GM19351 (cell line): ENCODE results near the gene LTBP1.
"Not testable (repeated sequence)": the region's sequence is repeated elsewhere in the genome, so short reads cannot be mapped to it uniquely, and the experiment has no call there.

ENCODE experiments used
- ATAC-seq: cut with Tn5 transposase; IDR thresholded peaks from one replicate; pipeline ENCODE4 v1.9.1; 2021; ENCODE audit warnings: mild to moderate bottlenecking, moderate library complexity; ENCODE audit not compliant: unreplicated experiment

Gene LTBP1

GRCh38 chr2:33214857-33215256 is 268.1 kb downstream of the LTBP1 start:
- ATAC-seq = no peak

DNA sequence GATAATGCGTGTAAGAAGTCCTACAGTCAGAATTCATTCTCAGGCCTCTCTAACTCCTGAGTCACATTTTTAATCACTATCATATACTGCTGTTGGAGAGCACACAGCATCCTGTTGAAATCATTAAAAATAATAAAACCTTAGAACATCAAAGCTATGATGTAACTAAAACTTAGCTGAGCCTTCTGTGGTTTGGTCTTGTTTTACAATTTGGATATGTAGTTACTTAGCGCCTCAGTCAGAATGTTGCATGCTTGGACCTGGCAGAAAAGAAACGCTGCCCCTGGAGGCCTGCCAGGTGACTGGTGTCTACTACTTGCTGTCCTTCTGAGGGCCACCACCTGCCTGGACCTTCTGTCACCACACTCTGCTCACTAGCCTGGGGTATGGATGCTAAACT is 268.5 kb downstream of the LTBP1 start:
- ATAC-seq = no peak

DNA sequence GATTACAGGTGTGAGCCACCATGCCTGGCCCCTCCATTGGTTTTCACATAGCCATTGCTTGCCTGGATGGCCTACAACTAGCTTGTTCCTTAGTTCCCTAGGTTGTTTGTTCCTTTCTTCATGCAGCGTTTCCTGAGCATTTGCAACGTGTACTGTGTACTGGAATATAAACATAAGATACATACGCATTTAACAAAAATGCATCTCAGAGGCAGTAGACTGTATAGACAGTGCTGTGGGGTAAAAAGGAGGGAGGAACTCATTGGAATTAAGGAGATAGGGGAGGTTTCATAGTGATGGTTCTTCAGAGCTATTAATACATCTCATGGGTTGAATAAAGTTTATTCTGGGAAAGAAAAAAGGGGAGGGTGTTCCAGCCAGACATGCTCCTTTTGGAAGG is 269.2 kb downstream of the LTBP1 start:
- no peak for ATAC-seq

DNA sequence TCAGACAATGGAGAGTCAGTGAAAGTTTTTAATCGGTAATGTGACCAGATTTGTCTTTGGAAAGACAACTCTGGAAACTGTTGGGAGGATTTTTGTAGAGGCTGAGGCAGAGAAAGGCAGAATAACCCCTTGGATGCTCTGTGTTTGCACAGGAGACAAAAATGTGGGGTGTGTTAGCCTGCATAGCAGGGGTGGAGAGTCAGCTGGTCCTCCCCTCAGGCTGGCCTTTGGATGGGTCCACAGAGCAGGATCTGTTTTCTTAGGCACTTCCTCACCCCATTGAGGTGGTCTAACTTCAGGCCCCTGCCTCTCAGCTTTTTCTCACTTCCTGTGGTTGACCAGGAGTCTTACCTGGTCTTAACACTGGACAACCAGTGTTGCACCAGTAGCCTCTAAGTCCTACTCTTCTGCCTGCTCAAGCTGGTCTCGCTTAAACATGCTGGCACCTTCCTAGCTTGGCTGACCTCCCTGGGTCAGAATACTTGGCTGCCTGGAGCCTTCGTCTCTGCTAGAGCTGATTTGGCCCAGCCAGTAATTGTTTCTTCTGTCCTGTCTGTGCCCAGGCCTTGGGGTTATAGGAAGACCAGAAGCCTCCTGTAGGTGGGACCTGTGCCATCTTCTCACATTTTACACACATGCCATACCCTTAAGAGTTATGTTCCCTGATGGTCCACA is 269.9 kb downstream of the LTBP1 start:
- ATAC-seq = no peak

GRCh38 chr2:33217406-33217805 is 270.7 kb downstream of the LTBP1 start:
- no peak for ATAC-seq

GRCh38 chr2:33219114-33219513 is 272.4 kb downstream of the LTBP1 start:
- ATAC-seq = no peak

GRCh38 chr2:33219850-33220275 is 273.1 kb downstream of the LTBP1 start:
- ATAC-seq = no peak

- no peak for ATAC-seq
Measured at GRCh38 chr2:33220533-33220932, 273.8 kb downstream of the LTBP1 start.

GRCh38 chr2:33221046-33221784 is 274.5 kb downstream of the LTBP1 start:
- no peak for ATAC-seq

DNA sequence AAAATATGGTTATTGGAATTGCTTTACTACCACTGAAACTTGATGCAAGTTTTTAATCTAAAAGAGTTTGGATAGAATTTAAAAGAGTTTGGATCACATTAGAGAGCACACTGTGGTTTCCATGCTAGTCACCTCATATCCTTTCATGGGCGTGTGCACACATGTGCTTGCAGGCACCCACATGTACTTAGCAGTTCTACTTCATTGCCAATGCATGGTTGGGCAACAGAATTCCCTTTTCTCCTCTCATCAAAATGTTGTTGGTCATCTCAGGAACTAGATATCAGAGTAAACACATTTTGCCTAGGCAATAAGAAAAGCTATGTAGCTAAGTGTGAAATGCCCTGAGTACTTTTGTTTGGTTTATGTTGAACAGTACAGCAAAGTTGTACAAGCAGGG is 275.6 kb downstream of the LTBP1 start:
- no peak for ATAC-seq

DNA sequence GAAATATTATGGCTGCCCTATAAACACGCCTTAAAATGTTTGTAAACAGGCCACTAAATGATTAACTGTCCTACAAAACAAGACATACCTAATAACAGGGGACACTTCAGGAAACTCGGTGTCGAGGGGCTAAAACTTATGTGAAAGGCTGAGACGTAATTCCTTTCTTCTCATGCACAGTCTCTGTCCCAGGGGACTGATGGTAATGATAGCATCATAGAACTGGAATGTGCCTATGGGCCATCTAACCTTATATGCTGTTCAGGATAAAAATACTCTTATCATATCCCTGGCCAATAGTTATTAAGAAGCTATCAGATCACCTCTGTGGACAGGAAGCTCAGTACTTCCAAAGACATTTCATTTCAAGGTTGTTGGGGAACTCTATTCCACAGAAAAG is 277.1 kb downstream of the LTBP1 start:
- ATAC-seq = no peak

DNA sequence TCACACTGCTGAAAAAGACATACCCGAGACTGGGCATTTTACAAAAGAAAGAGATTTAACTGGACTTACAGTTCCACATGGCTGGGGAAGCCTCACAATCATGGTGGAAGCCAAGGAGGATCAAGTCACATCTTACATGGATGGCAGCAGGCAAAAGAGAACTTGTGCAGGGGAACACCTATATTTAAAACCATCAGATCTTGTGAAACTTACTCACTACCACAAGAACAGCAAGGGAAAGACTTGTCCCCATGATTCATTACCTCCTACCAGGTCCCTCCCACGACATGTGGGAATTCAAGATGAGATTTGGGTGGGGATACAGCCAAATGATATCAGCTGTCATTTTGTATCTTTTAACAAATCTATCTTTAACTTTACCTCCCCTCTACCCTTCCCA is 278.6 kb downstream of the LTBP1 start:
- no peak for ATAC-seq

DNA sequence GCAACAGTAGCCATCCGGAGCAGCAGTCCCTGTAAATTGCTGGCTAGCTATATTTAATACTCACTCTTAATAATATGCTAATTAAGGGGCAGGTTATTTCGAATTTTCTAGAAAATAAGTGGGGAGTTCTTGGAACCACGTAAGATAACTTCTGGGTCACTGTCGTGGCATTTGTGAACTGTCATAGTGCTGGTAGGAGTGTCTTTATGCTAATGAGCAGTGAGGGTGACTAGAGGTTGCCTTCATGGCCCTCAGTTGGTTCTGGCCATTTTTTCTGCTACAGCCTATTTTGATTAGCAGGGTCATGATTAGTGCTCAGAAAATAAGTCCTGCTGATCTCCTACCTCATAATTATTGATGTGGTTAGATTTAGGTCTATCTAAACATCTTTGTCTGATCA is 279.8 kb downstream of the LTBP1 start:
- no peak for ATAC-seq

GRCh38 chr2:33229646-33230045 is 282.9 kb downstream of the LTBP1 start:
- no peak for ATAC-seq

GRCh38 chr2:33230195-33230594 is 283.4 kb downstream of the LTBP1 start:
- no peak for ATAC-seq

GRCh38 chr2:33230842-33231241 is 284.1 kb downstream of the LTBP1 start:
- no peak for ATAC-seq

DNA sequence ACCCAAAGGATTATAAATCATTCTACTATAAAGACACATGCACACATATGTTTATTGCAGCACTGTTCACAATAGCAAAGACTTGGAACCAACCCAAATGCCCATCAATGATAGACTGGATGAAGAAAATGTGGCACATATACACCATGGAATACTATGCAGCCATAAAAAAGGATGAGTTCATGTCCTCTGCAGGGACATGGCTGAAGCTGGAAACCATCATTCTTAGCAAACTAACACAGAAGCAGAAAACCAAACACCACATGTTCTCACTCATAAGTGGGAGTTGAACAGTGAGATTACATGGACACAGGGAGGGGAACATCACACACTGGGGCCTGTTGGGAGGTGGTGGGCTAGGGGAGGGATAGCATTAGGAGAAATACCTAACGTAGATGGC is 288.8 kb downstream of the LTBP1 start:
- ATAC-seq = not testable (repeated sequence)

DNA sequence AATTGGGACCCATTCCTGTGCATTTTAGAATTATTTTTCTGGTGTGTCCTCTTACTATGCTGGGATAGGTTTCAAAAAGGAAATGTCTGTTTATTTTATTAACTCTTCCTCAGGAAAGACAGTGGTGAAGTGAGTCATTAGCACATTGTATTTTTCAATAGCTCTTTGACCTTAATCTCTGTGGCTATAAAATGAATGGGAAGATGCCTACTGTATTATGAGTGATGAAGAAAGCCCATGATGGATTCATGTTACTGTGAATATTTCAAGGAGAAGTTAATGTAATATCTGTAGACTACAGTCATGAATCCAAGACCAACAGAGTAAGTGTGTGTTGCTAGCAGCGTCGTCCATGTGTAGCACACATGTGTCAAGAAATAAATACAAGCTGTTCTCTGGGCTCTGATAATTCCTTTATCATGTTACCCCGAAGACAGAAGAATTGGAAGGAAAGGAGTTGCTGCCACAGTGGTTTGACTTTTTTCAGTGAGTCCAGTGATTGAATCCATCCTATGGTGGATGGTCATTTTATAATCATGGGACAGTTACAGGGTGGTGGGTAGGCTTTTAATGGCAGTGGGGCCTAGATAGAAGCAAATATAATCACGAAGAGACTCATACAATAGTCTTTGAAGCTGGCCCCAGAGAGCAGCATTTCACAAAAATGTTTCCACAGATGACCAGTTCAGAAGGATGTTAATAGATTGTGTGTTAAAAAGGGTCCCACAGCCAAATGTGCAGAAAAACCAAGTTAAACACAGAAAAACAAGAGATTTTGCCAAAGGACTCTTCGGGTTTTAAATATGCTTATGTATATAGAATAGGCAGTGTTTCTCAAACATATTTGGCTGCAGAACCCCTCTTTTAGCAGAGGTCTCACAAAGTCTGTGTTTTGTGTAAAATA is 290.0 kb downstream of the LTBP1 start:
- no peak for ATAC-seq

DNA sequence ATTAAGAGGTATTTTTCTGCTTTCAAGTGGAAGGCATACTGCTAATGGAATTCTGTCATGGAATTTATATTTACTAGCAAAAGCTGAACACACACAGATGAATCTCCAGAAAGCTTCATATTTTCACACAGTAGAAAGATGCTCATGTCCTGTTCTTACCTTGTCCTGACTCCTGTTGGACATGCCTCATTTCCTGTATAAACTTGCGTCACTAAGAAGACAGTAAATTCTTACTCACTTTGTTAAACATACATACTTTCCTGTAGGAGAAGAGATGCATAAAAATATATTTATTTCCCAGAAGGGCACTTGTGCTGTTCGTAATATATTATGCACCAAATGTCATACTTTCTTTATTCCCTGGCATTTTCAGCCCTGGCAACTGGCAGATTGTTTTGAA is 291.4 kb downstream of the LTBP1 start:
- ATAC-seq = no peak

DNA sequence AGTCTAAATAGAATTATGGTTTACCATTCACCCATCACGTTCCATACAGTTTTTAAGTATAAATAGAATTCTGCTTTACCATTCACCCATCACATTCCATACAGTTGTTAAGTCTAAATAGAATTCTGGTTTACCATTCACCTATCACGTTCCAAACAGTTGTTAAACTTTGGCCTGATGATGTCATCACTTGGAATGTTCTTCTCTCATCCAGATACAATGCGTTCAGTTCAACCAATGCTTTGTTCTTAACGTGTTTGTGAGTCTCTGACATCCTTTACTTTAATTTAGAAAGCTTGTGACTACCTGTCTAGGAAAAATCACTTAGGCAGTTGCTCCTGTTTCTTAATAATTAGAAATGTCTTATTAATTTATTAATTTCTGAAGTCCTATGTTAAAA is 293.4 kb downstream of the LTBP1 start:
- ATAC-seq = no peak

GRCh38 chr2:33241072-33241471 is 294.3 kb downstream of the LTBP1 start:
- no peak for ATAC-seq

DNA sequence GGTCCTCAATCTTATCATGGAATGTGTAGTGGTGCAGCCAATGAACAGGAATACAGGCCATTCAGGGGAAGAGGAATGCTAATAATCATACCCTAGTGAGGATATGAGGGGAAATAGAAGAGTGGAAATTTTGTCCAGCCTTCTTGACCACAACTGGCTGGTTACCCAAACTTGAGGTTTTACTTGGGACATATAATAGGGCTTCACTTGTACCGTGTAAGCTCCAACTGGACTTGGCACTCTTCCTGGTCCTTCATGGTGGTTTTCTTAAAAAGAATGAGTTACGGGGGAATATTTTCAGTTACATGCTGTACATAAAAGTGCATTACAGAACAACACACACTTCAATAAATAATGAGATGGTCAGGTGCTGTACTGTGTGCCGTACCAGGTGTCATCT is 294.8 kb downstream of the LTBP1 start:
- ATAC-seq = no peak
